GM12891 (cell line): ENCODE results near the gene PDE6B.

Experiments used
- POLR2A ChIP-seq: IDR thresholded peaks from 2 replicates; pipeline ENCODE4 v1.6.1; 2011; ENCODE audit warnings: low read depth, low read length, control low read depth
- POLR2AphosphoS5 ChIP-seq: IDR thresholded peaks from 2 replicates; pipeline ENCODE4 v1.6.1; 2011; ENCODE audit warnings: low read depth, low read length, control low read depth
- SPI1 ChIP-seq: IDR thresholded peaks from 2 replicates; pipeline ENCODE4 v1.6.1; 2011; ENCODE audit warnings: low read depth, low read length, control low read depth
- TAF1 ChIP-seq: IDR thresholded peaks from 2 replicates; pipeline ENCODE4 v1.6.1; 2011; ENCODE audit warnings: low read depth, low read length, control low read depth

DNA sequence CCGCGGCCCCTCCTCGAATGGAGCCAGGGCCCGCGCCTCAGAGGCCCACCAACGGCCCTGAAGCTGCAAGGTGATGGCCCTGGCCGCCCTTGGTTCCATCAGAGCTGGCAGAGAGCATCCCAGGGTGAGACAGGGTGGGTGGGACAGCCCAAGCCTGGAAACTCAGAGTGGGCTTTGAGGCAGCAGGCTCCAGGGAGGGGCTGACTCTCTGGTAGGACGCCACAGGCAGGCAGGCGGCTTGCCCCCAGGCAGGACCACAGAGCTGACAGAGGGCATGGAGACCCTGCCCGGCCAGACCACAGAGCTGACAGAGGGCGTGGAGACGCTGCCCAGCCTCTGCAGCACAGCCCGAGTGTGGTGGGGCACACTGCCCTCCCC, 53.7 kb downstream of the PDE6B start:
- TF ChIP-seq POLR2A (no peak), TAF1 (no peak), POLR2AphosphoS5 (no peak), SPI1 (no peak)
